Gastrocnemius medialis (tissue), 4 donors: ENCODE measurements around the gene CHD1L.

Source experiments
- POLR2A ChIP-seq, 2 donors: fragments of 450-650 bp; IDR thresholded peaks; one replicate each; pipeline ENCODE4 v1.6.1; 2017; ENCODE audit warnings: antibody characterized with exemption in 2 of 2, mild to moderate bottlenecking in 2 of 2, moderate library complexity in 2 of 2
- TF ChIP-seq, protein P1 (sequence below), 5 experiments: fragments of 450-650 bp in 3 of 5; fragments of 200-600 bp in 2 of 5; sonication (generic) in 2 of 5; IDR thresholded peaks in 4 of 5; conservative IDR thresholded peaks in 1 of 5; 1 replicate in 4 of 5; 2 replicates in 1 of 5; pipeline ENCODE4 v1.5.1; 2016 to 2019; ENCODE audit warnings: antibody characterized with exemption in 5 of 5, mild to moderate bottlenecking in 3 of 5, moderate library complexity in 3 of 5

DNA sequence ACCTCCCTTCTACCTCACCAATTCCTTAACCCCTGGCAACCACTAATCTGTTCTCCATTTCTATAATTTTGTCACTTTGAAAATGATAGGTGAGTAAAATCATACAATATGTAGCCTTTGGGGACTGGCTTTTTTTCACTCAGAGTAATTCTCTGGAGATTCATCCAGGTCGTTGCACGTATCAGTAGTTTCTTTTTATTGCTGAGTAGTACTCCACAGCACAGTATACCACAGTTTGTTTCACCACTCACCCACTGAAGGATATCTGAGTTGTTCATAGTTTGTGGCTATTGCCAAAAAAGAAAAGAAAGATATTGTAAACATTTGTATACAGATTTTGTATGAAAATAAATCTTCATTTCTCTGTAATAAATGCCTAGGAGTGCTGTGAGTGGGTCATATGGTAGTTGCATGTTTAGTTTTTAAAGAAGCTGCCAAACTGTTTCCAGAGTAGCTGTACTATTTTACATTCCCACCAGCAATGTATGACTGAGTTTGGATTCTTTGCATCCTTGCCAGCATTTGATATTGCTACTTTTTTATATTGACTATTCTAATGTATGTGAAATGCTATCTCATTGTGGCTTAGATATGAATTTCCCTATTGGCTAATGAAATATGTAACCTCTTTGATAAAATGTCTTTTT is 3.7 kb downstream of the CHD1L start:
- TF ChIP-seq, protein P1, sequence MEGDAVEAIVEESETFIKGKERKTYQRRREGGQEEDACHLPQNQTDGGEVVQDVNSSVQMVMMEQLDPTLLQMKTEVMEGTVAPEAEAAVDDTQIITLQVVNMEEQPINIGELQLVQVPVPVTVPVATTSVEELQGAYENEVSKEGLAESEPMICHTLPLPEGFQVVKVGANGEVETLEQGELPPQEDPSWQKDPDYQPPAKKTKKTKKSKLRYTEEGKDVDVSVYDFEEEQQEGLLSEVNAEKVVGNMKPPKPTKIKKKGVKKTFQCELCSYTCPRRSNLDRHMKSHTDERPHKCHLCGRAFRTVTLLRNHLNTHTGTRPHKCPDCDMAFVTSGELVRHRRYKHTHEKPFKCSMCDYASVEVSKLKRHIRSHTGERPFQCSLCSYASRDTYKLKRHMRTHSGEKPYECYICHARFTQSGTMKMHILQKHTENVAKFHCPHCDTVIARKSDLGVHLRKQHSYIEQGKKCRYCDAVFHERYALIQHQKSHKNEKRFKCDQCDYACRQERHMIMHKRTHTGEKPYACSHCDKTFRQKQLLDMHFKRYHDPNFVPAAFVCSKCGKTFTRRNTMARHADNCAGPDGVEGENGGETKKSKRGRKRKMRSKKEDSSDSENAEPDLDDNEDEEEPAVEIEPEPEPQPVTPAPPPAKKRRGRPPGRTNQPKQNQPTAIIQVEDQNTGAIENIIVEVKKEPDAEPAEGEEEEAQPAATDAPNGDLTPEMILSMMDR (IDR thresholded peaks at IDR 0.05 in 4 of 5, conservative IDR thresholded peaks at IDR 0.05 in 1 of 5): no peak
- no peak for TF ChIP-seq POLR2A (IDR thresholded peaks at IDR 0.05)
